HG02763 (cell line): Measurements from ENCODE around the gene TLR9.
"Not testable (repeated sequence)": the region's sequence is repeated elsewhere in the genome, so short reads cannot be mapped to it uniquely, and the experiment has no call there.

Experiments used
- ATAC-seq: cut with Tn5 transposase; IDR thresholded peaks from one replicate; pipeline ENCODE4 v1.9.1; 2021; ENCODE audit warnings: mild to moderate bottlenecking, moderate library complexity; ENCODE audit not compliant: unreplicated experiment

Gene TLR9, protein sequence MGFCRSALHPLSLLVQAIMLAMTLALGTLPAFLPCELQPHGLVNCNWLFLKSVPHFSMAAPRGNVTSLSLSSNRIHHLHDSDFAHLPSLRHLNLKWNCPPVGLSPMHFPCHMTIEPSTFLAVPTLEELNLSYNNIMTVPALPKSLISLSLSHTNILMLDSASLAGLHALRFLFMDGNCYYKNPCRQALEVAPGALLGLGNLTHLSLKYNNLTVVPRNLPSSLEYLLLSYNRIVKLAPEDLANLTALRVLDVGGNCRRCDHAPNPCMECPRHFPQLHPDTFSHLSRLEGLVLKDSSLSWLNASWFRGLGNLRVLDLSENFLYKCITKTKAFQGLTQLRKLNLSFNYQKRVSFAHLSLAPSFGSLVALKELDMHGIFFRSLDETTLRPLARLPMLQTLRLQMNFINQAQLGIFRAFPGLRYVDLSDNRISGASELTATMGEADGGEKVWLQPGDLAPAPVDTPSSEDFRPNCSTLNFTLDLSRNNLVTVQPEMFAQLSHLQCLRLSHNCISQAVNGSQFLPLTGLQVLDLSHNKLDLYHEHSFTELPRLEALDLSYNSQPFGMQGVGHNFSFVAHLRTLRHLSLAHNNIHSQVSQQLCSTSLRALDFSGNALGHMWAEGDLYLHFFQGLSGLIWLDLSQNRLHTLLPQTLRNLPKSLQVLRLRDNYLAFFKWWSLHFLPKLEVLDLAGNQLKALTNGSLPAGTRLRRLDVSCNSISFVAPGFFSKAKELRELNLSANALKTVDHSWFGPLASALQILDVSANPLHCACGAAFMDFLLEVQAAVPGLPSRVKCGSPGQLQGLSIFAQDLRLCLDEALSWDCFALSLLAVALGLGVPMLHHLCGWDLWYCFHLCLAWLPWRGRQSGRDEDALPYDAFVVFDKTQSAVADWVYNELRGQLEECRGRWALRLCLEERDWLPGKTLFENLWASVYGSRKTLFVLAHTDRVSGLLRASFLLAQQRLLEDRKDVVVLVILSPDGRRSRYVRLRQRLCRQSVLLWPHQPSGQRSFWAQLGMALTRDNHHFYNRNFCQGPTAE

GRCh38 chr3:52225452-52226228, at the start of gene TLR9:
TSS of gene TLR9 (minus strand) at chr3:52225645. CDS start at chr3:52225529, 116 bp downstream.
- peak; percentile 85 for ATAC-seq

DNA sequence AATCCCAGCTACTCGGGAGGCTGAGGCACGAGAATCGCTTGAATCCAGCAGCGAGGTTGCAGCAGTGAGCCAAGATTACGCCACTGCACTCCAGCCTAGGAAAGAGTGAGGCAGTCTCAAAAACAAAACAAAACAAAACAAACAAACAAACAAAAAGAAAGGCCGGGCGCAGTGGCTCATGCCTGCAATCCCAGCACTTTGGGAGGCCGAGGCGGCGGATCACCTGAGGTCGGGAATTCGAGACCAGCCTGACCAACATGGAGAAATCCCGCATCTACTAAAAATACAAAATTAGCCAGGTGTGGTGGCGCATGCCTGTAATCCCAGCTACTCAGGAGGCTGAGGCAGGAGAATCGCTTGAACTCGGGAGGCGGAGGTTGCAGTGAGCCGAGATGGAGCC, 49.3 kb upstream of the TLR9 start:
- ATAC-seq = not testable (repeated sequence)

DNA sequence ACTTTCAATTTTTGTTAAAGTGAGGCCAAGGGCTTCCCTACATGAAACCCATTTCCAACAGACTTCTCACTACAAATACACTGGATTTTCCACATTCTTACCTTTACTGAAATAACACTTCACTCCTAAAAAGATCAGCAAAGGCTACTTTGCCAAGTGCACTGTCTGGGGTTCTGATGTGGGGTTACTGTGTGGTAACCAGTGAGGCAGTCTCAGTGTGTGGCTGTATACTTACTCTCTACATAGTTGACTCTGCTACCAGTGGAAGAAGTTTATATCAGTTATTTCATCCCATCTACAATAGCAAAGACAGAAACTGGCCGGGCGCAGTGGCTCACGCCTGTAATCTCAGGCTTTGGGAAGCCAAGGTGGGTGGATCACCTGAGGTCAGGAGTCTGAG, 47.4 kb upstream of the TLR9 start:
- no peak for ATAC-seq

DNA sequence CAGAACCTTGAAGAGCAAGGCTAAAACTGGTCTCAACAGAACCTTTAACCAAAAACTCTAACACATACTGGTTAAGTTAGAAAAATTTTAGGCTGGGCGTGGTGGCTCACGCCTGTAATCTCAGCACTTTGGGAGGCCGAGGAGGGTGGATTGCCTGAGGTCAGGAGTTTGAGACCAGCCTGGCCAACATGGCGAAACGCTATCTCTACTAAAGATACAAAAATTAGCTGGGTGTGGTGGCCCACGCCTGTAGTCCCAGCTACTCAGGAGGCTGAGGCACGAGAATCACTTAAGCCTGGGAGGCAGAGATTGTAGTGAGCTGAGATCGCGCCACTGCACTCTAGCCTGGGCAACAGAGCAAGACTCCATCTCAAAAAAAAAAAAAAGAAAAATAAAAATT, 46.7 kb upstream of the TLR9 start:
- not testable (repeated sequence) for ATAC-seq

GRCh38 chr3:52270252-52270754, 44.9 kb upstream of the TLR9 start:
- ATAC-seq = no peak

DNA sequence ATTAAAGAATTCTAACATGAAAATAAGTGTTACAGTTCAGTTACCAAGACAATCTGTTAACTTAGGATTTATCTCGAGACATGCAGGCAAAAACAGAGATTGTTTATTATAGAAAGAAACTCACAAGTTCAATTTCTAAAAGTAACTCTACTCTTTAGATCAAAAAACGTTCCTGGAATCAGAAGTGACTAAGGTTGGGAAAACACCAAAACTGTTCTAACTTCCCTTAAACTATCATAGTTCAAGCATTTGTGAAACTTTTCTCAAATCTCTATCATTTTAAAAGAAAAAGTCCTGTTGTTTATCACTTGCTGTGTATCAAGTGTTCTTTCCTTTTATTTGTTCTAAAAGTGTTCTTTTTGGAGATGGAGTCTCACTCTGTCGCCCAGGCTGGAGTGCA, 44.3 kb upstream of the TLR9 start:
- ATAC-seq = no peak

GRCh38 chr3:52268036-52268435, 42.6 kb upstream of the TLR9 start:
- ATAC-seq = no peak

- no peak for ATAC-seq
These were observed 39.9 kb upstream of the TLR9 start for GRCh38 chr3:52265387-52265786.

DNA sequence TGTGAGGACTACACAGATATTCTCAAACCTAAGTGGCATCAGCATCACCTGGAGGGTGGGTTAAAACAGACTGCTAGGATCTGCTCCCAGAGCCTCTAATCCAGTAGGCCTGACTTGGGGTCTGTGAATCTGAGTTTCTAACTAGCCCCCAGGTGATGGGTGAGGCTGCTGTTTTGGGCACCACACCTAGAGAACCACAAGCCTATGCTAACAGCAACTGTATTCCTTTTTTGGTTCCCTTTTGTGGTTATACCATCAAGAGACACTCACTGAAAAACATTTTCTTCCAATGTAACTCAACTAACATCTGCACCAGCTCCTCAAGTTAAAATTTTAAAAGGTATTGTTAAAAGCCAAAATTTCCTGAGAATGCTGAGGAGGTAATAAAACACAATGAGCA, 37.0 kb upstream of the TLR9 start:
- ATAC-seq = no peak

GRCh38 chr3:52259448-52259847, 34.0 kb upstream of the TLR9 start:
- no peak for ATAC-seq

DNA sequence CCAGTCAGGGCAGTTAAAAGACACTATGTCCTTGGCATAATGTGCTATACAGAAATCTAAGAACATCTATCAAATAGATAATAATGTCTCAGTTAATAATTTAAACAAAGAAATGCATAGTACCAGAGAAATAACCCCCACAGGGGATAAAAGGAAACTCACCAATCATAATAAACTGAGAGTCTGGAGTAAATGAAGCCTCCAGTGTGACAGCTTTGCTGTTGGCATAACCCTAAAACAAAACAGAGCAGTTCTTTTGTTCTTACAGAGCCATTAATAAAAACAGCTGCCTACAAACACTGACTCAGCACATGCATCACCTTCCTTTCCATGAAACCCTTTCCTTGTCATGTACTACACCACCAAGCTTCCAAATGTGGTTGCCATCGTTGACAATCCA, 33.6 kb upstream of the TLR9 start:
- no peak for ATAC-seq

DNA sequence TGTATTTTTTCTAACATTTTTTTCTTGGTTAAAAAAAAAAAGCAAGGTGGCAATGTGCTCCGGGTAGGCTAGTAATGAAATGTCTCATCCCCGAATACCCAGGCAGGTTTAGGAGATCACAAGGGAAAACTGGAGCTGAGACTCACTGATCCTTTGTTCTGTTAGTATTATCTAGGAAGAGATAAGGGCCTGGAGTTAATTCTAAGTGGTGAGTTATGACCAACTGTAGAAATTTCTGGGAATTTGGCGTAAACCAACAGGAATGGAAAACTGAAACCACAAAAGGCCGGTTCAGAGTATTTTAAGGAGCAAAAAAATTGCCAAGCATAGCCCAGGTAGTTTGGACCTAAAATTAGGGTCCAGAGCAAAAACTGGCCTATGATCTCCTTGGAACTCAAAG, 32.5 kb upstream of the TLR9 start:
- ATAC-seq = no peak

GRCh38 chr3:52256622-52257021, 31.2 kb upstream of the TLR9 start:
- no peak for ATAC-seq

GRCh38 chr3:52256159-52256558, 30.7 kb upstream of the TLR9 start:
- no peak for ATAC-seq

- no peak for ATAC-seq
These were observed 29.2 kb upstream of the TLR9 start for GRCh38 chr3:52254608-52255007.

- peak; percentile 87 for ATAC-seq
These were observed 28.2 kb upstream of the TLR9 start for GRCh38 chr3:52253314-52254304.

DNA sequence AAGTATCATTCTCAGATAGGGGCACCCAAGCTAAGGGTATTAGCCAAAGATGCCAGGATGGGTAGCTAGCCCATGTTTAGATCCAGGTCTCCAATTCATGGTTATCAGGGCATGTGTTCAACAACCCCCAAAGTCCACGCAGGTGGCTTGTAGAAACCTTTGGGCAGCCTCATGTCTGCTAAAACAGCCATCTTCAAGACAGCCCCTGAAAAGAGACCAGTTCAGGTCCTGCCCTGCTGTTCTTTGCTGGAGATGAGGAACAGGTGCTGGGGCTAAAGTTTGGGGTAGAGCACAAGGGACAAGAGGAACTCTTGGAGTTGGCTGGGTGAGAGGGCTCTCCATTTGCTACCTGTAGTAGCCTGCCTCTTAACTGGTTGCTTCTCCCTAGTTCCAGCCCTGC, 24.7 kb upstream of the TLR9 start:
- ATAC-seq = no peak

DNA sequence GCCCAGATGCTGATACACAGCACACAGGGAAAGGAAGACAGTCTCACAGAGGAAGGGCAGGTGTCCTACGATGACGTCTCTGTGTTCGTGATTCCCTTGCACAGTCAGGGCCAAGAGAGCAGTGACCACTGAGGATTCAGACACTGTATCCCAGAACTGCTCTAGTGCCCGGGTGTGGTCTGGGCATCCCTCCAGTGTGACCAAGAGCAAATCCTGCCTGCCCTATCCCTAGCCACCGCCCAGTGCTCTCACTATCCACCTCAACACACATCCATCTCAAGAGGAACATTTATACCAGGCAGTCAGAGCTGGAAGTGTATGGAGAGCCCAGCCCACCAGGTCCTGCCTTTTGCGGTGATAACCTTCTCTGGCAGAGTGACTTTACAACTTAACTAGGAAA, 24.2 kb upstream of the TLR9 start:
- no peak for ATAC-seq

- no peak for ATAC-seq
These were observed 23.5 kb upstream of the TLR9 start for GRCh38 chr3:52248816-52249547.
